ENCODE measurements around the gene NDUFB7.
"Not testable (repeated sequence)": the region's sequence is repeated elsewhere in the genome, so short reads cannot be mapped to it uniquely, and the experiment has no call there.

The NDUFB7 gene

GRCh38 chr19:14571695-14572490 is at the start of gene NDUFB7:
Gene NDUFB7 (minus strand): TSS chr19:14572066. CDS start chr19:14572000, 66 bp downstream.
- DNase-seq = peak; percentile 81 to 97 (median 93)

- no peak for DNase-seq
Measured at GRCh38 chr19:14619404-14619803, 47.5 kb upstream of the NDUFB7 start.

- DNase-seq = no peak
Measured at GRCh38 chr19:14616407-14616806, 44.5 kb upstream of the NDUFB7 start.

GRCh38 chr19:14615623-14616022 is 43.8 kb upstream of the NDUFB7 start:
- DNase-seq = no peak

GRCh38 chr19:14614099-14614412 is 42.2 kb upstream of the NDUFB7 start:
- DNase-seq = no peak

- DNase-seq = not testable (repeated sequence)
Measured at GRCh38 chr19:14613399-14614098, 41.7 kb upstream of the NDUFB7 start.

- DNase-seq = no peak
Measured at GRCh38 chr19:14612657-14613056, 40.8 kb upstream of the NDUFB7 start.

- DNase-seq = not testable (repeated sequence)
Measured at GRCh38 chr19:14612242-14612641, 40.4 kb upstream of the NDUFB7 start.

- DNase-seq = no peak
Measured at GRCh38 chr19:14611051-14611450, 39.2 kb upstream of the NDUFB7 start.

- DNase-seq = no peak
Measured at GRCh38 chr19:14606627-14607026, 34.8 kb upstream of the NDUFB7 start.

GRCh38 chr19:14603990-14604387 is 32.1 kb upstream of the NDUFB7 start:
- DNase-seq = no peak

GRCh38 chr19:14599548-14600147 is 27.8 kb upstream of the NDUFB7 start:
- DNase-seq = no peak

GRCh38 chr19:14595558-14595957 is 23.7 kb upstream of the NDUFB7 start:
- DNase-seq = no peak

- not testable (repeated sequence) for DNase-seq
Measured at GRCh38 chr19:14589433-14589832, 17.6 kb upstream of the NDUFB7 start.

GRCh38 chr19:14585187-14585586 is 13.3 kb upstream of the NDUFB7 start:
- DNase-seq = not testable (repeated sequence)

GRCh38 chr19:14584372-14584771 is 12.5 kb upstream of the NDUFB7 start:
- DNase-seq = not testable (repeated sequence)

GRCh38 chr19:14582894-14583340 is 11.1 kb upstream of the NDUFB7 start, which contains the start of gene CLEC17A:
Gene CLEC17A (plus strand): TSS chr19:14583084. CDS start chr19:14583161, 77 bp downstream.
- no peak for DNase-seq

- DNase-seq = no peak
Measured at GRCh38 chr19:14580623-14581237, 8.9 kb upstream of the NDUFB7 start.

- no peak for DNase-seq
Measured at GRCh38 chr19:14577885-14578427, 6.1 kb upstream of the NDUFB7 start.

GRCh38 chr19:14577264-14577663 is 5.4 kb upstream of the NDUFB7 start:
- no peak for DNase-seq

- DNase-seq = no peak
Measured at GRCh38 chr19:14576363-14576762, 4.5 kb upstream of the NDUFB7 start.

GRCh38 chr19:14575428-14575980 is 3.6 kb upstream of the NDUFB7 start:
- DNase-seq = no peak
